Endothelial cell of umbilical vein (primary cell): ENCODE results near the gene GULP1. TPM values are rescaled to one million over a fixed set of nuclear protein-coding genes. Genes with fewer than 3 reads are reported as not detected.

ENCODE experiments used
- BruUV-seq: library from RNA; stranded (reverse); fragments of 400-500 nt; replicated peaks from 2 replicates; lab custom pipeline; 2021; lab: Mats Ljungman, UMichigan
- CTCF ChIA-PET: fragments of 300-600, 350-600 bp; sonication (Branson Sonifier 250); formaldehyde crosslinking; loops from one replicate; lab custom pipeline; 2021; ENCODE audit warnings: antibody characterized with exemption, inconsistent platforms; lab: Charles Lee
- POLR2A ChIA-PET: fragments of 300-600, 350-600 bp; sonication (Branson Sonifier 250); formaldehyde crosslinking; loops from one replicate; lab custom pipeline; 2021; ENCODE audit warnings: antibody characterized with exemption, inconsistent platforms; lab: Charles Lee
- DNase-seq: peaks from one replicate; pipeline ENCODE4 v3.0.0-alpha.2; 2011; ENCODE audit warnings: low read depth, low spot score
- FAIRE-seq: peaks from 2 replicates; lab custom pipeline; 2011; peaks lifted over from hg19 to GRCh38; lab: Jason Lieb, UNC
- H2AFZ ChIP-seq: 2 replicates; pipeline ENCODE4 v1.6.0; 2012; ENCODE audit warnings: low read depth, low read length, control low read depth, inconsistent platforms
- H3K27ac ChIP-seq: 2 replicates; pipeline ENCODE4 v1.5.1; 2011; ENCODE audit warnings: low read depth, mild to moderate bottlenecking, control low read depth, low read length, moderate library complexity; ENCODE audit not compliant: insufficient read depth
- H3K27me3 ChIP-seq, 2 experiments: 2 replicates each; pipeline versions ENCODE4 v1.6.0 to v1.6.1; 2011; ENCODE audit warnings: low read length in 2 of 2, mixed read lengths in 1 of 2; ENCODE audit not compliant: control insufficient read depth in 2 of 2, insufficient read depth in 2 of 2
- H3K36me3 ChIP-seq, 2 experiments: 2 replicates in 1 of 2; 3 replicates in 1 of 2; pipeline ENCODE4 v1.5.1; 2011; ENCODE audit warnings: low read length in 2 of 2, mild to moderate bottlenecking in 1 of 2, moderate library complexity in 1 of 2; ENCODE audit not compliant: control insufficient read depth in 2 of 2, insufficient read depth in 2 of 2; ENCODE audit errors: extremely low read depth in 1 of 2
- H3K4me1 ChIP-seq: 3 replicates; pipeline ENCODE4 v1.5.1; 2011; ENCODE audit warnings: mild to moderate bottlenecking, low read length; ENCODE audit not compliant: control insufficient read depth, insufficient read depth; ENCODE audit errors: extremely low read depth
- H3K4me2 ChIP-seq: 2 replicates; pipeline ENCODE4 v1.6.1; 2011; ENCODE audit warnings: low read length, control low read depth, mixed read lengths; ENCODE audit not compliant: insufficient read depth
- H3K4me3 ChIP-seq, 3 experiments: fragments of 200-600 bp in 1 of 3; sonication (generic), shearing (Covaris generic) in 1 of 3; replicated peaks in 1 of 3; 2 replicates each; pipeline ENCODE4 v1.5.1; 2011 to 2016; ENCODE audit warnings: control low read depth in 3 of 3, low read length in 3 of 3, mild to moderate bottlenecking in 2 of 3, inconsistent platforms in 1 of 3, low read depth in 1 of 3, moderate library complexity in 1 of 3; ENCODE audit not compliant: insufficient read depth in 1 of 3
- H3K79me2 ChIP-seq: 2 replicates; pipeline ENCODE4 v1.6.0; 2012; ENCODE audit warnings: low read length, inconsistent platforms; ENCODE audit not compliant: control insufficient read depth, insufficient read depth
- H3K9ac ChIP-seq: replicated peaks from 2 replicates; pipeline ENCODE3; 2011; ENCODE audit warnings: low read length, control low read depth; ENCODE audit not compliant: insufficient read depth; ENCODE audit errors: extremely low read depth
- H3K9me1 ChIP-seq: replicated peaks from 3 replicates; pipeline ENCODE4 v1.6.0; 2011; ENCODE audit warnings: mild to moderate bottlenecking, low read length; ENCODE audit not compliant: control insufficient read depth, insufficient read depth; ENCODE audit errors: extremely low read depth
- H3K9me3 ChIP-seq: replicated peaks from 2 replicates; pipeline ENCODE4 v1.5.1; 2012; ENCODE audit warnings: low read length, inconsistent platforms; ENCODE audit not compliant: control insufficient read depth, insufficient read depth
- H4K20me1 ChIP-seq: replicated peaks from 2 replicates; pipeline ENCODE3; 2011; ENCODE audit warnings: mild to moderate bottlenecking, low read length; ENCODE audit not compliant: control insufficient read depth, insufficient read depth; ENCODE audit errors: extremely low read depth
- CTCF ChIP-seq, 2 donors: IDR thresholded peaks; 1 replicate in 1 of 2; 2 replicates in 1 of 2; pipeline ENCODE4 v1.5.1; 2011; ENCODE audit warnings: low read length in 2 of 2, mild to moderate bottlenecking in 2 of 2, moderate library complexity in 2 of 2, control low read depth in 1 of 2, inconsistent platforms in 1 of 2, low read depth in 1 of 2; ENCODE audit not compliant: insufficient read depth in 1 of 2; ENCODE audit errors: extremely low read depth in 1 of 2
- EZH2 ChIP-seq: IDR thresholded peaks from 2 replicates; pipeline ENCODE4 v1.6.1; 2012; ENCODE audit warnings: borderline replicate concordance, low read depth, mild to moderate bottlenecking, moderate library complexity, low read length, inconsistent platforms; ENCODE audit not compliant: severe bottlenecking
- FOS ChIP-seq: IDR thresholded peaks from 2 replicates; pipeline ENCODE4 v1.6.1; 2011; ENCODE audit warnings: mild to moderate bottlenecking, low read length, moderate library complexity, borderline replicate concordance; ENCODE audit not compliant: insufficient read depth
- GATA2 ChIP-seq: IDR thresholded peaks from 2 replicates; pipeline ENCODE4 v1.7.0; 2011; ENCODE audit warnings: low read depth, mild to moderate bottlenecking, moderate library complexity, mixed read lengths, low read length; ENCODE audit not compliant: insufficient read length, insufficient read depth
- JUN ChIP-seq: IDR thresholded peaks from 2 replicates; pipeline ENCODE4 v1.6.1; 2011; ENCODE audit warnings: borderline replicate concordance, low read depth; ENCODE audit not compliant: insufficient read length, insufficient read depth
- MAX ChIP-seq: IDR thresholded peaks from 2 replicates; pipeline ENCODE4 v1.6.1; 2011; ENCODE audit not compliant: insufficient read depth, insufficient read length
- MYC ChIP-seq: IDR thresholded peaks from one replicate; pipeline ENCODE4 v1.6.1; 2011; ENCODE audit warnings: mild to moderate bottlenecking, low read depth, low read length
- POLR2A ChIP-seq: IDR thresholded peaks from 2 replicates; pipeline ENCODE4 v1.6.1; 2012; ENCODE audit warnings: low read depth, mild to moderate bottlenecking, control low read depth, low read length
- POLR2AphosphoS5 ChIP-seq: IDR thresholded peaks from 2 replicates; pipeline ENCODE4 v1.6.1; 2012; ENCODE audit warnings: low read depth, mild to moderate bottlenecking, control low read depth, low read length, moderate library complexity; ENCODE audit not compliant: insufficient read depth
- dilution Hi-C: fragments of 300-500 bp; cut with MboI; formaldehyde crosslinking; loops from one replicate; pipeline ENCODE4 v1.15.0; 2019; ENCODE audit warnings: low sequenced_read_pairs; ENCODE audit not compliant: extremely low pct_ligation_motif_present
- intact Hi-C: fragments of 100-400 bp; cut with micrococcal nuclease; formaldehyde crosslinking; loops from one replicate; pipeline ENCODE4 v1.10.0; 2022
- polyA plus RNA-seq, 4 experiments: library from polyadenylated mRNA; depleted of rRNA in 3 of 4; stranded (reverse) in 3 of 4; unstranded in 1 of 4; fragments of >200 nt; gene quantifications; 2 replicates each; pipeline versions ENCODE4 v1.2.1 to v1.2.3, GENCODE V29; 2011 to 2012; ENCODE audit warnings: missing spikeins in 1 of 4
- total RNA-seq: library from RNA; stranded (reverse); gene quantifications from 2 replicates; pipeline ENCODE4 v1.2.3, GENCODE V29; 2021

The GULP1 gene
- total and polyA plus RNA-seq, 2 donors (not counting 3 experiments of a cell fraction or from before 2014, with no cell fraction given) = 24.4 to 53.8 TPM

GRCh38 chr2:188473306-188473705, 181.6 kb downstream of the GULP1 start:
- no peak overlapping the region for H3K4me3 ChIP-seq
- H3K9me1 ChIP-seq = no peaks in the 10 kb centered on the region
- CTCF ChIA-PET = no interaction called here
- FAIRE-seq = no peak
- POLR2A ChIA-PET = no interaction called here
- TF ChIP-seq FOS (no peak), POLR2A (no peak), GATA2 (no peak), CTCF (IDR thresholded peaks at IDR 0.05; ENCODE audit: extremely low read depth in 1 of 2, insufficient read depth in 1 of 2, low read depth in 1 of 2, low read length in 2 of 2) (no peak), MAX (no peak), MYC (no peak), JUN (no peak), EZH2 (no peak), POLR2AphosphoS5 (no peak)
- BruUV-seq = no TSS peak
- H3K27me3 ChIP-seq = no peaks in the 10 kb centered on the region
- H2AFZ ChIP-seq = no peak overlapping the region
- dilution Hi-C loops = no loop called here
- peaks cover 4% of the 10 kb centered on the region for H3K4me1 ChIP-seq
- no peak overlapping the region for H3K9ac ChIP-seq
- H3K79me2 ChIP-seq = no peaks in the 10 kb centered on the region
- DNase-seq = no peak
- H3K27ac ChIP-seq = no peak overlapping the region
- no peaks in the 10 kb centered on the region for H4K20me1 ChIP-seq
- no peak overlapping the region for H3K4me2 ChIP-seq
- no peaks in the 10 kb centered on the region for H3K36me3 ChIP-seq
- intact Hi-C loops = no loop called here
- H3K9me3 ChIP-seq = no peaks in the 10 kb centered on the region
